ENCODE measurements around the gene C1orf35.
A peak's percentile ranks its signal among the peaks of the same experiment; 100 is the strongest.

Gene C1orf35

DNA sequence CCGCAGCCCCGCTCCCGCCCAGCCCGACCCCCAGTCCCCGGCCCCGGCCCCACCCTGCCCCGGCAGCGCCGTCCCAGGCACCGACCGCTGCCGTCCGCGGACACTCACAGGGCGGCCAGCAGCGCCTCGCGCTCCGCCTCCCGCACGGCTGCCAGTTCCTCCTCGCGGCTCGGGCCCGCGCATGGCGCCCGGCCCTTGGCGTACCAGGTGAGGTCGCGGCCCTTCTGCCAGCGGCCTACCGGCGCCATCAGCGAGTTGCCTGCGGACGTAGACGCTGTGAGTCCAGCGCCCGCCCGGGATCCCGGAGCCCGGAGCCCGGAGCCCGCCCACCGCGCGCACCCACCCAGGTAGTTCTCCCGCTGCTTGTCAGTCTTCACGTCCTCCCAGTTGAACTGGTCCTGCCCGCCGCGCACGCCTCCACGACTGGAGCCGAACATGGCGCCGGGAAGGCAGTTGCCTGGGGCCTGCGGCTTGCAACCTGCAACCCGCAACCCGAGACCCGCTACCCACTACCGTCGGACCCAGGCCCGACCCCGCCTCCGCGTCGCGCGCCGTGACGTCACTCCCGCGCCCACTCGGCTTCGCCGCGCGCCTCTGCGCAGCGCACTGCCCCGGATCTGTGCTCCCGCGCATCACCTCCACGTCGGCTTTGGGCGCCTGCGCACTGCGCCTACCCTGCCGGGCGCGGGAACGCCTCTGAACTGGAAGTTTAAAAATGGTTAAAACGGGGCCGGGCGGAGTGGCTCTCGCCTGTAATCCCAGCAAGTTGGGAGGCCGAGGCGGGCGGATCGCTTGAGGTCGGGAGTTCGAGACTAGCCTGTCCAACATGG, at the start of gene C1orf35:
Gene C1orf35, minus strand, starts transcription at position 535 of the 830 bp plus-strand sequence. Its CDS starts 98 bp downstream, at position 437.
- DNase-seq (ENCODE audit: low read depth, low spot score) = peak; percentile 88

DNA sequence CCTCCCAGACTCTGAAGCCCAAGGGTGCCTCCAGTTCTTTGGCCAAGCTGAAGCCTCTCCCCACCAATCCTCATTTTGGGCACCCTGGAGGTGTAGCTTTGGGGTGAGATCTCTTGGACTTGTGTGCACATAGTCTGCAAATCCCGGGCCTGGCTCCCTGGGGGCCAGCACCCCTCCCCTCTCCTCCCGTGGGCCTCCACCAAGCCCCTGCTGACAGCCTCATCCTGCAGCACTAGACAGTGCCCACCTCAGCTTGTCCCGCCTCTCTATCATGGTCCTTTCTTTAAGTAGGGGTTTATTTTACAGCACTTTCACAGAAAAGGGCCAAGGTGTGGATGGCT, 49.8 kb upstream of the C1orf35 start:
- DNase-seq (ENCODE audit: low read depth, low spot score) = no peak

DNA sequence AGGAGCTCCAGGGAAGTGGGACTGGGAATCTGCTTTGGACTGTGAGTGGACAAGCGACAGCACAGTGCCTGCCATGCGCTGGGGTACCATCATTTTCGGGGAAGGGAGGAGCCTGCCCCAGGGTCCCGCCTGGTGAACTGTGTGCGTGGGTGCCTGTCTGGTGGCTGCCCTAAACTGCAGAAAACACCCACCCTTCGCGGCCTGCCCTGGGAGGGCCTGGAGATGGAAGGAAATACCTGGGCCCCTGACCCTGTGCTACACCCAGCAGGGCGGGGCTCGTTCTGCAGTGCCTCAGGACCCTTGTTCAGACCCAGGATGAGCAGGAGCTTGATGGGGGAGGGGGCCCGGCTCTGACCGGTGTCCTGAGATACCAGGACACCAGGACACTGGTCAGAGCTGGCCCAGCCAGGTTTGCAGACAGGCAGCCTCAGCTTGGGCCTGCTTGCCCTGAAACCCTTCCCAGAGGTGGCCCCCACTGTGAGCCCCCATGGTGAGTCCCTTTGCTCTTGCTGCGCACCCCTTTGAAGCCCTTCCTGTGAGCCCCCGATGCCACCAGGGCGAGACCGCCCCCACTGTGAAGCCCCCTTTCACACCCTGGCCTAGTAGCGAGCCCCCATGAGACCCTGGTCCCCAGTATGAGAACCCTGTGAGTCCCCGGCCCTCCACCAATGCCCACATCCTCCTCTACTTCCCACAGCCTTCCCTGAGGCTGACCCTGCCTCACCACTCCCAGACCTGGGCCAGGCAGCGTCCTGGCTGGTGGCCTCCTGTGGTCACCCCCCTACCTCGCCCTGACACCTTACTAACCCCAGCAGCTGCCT, 49.2 kb upstream of the C1orf35 start:
- DNase-seq (ENCODE audit: low read depth, low spot score) = no peak

DNA sequence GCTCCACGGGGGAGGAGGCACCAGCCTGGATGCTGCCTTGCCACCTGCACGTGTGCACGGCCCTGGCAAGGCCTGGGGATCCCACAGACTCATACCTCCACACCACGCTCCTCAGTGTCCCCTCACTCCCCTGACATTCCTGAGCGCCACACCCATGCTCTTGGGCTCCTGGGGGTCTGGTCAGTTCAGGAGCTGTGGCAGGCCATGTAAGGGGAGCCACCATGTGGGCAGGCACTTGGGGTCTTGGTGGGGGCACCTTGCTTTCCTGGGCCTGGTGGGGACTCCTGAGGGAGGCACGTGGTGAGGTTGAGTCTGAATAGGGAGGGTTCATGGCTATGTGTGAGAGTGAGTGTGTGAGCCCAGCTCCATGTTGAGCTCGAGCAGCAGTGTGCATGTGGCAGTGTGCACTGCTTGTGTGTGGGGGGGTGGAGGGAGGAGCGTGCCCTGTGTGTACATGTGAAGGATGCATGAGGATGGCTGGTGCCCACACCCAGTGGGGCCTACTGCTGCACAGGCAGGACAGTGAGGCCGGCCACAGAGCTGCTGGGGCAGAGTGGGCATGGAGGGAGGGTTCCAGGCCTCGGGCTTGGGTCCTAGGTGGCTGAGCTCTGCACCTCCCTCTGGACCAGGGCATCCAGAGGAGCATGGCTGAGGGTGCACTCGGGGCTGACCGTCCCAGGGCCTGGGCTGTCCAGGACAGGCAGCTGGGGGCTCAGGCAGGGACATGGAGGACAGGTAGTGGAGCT, 48.2 kb upstream of the C1orf35 start:
- DNase-seq (ENCODE audit: low read depth, low spot score) = no peak

DNA sequence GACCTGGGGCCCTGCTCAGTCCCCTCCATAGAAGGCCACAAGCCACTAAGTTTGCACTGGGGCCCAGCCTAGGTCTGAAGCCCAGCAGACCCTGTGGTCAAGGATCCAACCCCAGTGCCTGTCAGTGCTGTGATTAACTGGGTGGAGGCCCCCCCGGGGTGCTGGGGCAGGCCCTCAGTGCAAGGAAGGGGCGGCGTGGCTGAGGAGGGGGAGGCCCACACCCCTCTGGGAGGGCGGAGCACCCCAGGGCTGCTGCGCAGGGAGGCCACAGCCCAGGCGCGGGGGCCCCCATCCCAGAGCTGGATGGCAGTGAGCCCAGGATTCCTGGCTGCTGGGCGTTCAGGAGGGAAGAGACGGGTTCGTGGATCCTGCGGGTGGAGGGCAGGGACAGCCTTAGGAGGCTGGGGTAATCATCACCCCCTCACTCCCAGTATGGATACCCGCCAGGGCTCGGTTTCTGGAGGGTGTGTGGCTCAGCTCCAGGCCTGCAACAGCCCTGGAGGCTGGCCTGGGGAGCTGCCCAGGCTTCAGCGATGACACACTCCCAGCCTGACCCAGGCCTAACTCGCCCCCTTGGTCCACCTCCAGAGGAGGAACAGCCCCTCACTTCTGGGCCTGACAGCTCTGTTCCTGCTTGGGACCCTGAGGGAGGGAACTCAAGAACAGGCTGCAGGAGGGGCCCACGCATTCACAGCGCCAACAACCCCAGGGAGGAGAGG, 47.5 kb upstream of the C1orf35 start:
- no peak for DNase-seq (ENCODE audit: low read depth, low spot score)

DNA sequence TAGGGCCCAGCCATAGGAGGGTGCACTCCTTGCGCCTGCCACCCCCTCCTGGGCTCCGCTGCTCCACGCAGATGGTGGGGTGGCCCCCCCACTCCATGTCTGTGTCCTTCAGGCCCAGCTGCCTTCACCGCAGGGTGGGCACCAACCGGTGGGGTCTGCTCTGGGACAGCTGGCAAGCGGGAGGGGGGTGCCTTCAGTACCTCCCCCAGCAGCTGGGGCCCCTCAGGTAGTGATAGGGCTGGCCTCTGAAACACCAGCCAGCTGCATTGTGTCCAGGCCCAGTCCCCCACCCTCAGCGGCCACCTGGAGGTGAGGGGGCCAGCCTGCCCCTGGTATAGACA, 47.0 kb upstream of the C1orf35 start:
- no peak for DNase-seq (ENCODE audit: low read depth, low spot score)

DNA sequence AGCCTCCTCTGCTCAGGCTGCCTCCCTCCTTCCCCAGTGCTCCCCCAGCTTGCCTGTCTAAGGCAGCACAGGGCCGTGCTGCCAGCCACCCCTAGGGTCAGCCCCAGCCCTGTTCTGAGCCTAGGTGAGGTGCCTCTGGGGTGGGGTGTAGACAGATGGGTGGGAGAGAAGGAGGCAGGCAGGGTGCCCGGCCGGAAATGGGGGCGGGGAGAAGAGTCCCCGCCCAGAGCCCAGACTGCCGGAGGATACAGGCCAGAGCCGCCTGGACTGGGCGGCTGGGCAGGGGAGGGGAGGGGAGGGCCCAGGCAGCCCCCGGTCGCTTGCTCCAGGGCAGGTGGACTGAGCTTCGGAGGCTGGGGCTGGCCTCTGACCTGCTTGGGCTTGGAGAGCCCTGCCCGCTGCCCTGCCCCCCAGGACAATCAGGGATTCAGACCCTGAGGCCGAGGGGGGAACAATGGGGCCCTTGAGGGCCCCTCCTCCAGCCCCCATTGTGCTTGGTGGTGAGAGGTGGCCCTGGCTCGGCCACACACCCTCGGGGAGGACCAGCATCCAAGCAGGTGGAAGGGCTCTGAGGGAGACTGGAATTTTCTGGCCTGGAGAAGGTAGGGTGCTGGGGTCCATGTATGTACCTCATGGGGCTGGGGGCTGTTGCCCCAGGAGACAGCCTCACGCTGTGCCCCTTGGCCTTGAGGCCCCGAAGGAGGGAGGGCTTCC, 46.4 kb upstream of the C1orf35 start, which contains the start of gene GJC2:
Gene GJC2, plus strand, starts transcription at position 525 of the 714 bp plus-strand sequence. CDS start 7,829 bp downstream, outside the sequence.
- no peak for DNase-seq (ENCODE audit: low read depth, low spot score)

DNA sequence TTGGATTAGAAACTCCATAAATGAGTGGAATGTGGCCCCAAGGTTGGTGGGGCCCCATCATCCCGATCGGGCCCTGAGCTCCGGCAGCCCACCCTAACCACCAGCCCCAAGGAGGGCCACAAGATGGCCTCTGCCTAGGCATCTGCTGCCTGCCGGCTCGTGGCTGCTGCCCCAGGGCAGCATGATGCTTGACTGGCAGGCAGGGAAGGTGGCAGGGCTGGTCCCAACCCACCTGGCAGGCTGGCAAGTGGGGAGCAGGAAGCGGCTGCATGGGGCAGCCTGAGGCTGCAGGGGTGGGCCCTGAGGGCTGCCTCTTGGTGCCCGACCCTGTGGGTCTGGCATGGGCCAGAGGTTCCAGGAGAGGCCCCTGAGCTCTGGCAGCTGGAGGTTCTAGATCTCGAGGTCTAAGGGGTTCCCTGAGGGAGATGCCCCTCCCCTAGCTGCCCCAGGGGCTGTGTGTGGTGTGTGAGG, 45.8 kb upstream of the C1orf35 start:
- no peak for DNase-seq (ENCODE audit: low read depth, low spot score)

DNA sequence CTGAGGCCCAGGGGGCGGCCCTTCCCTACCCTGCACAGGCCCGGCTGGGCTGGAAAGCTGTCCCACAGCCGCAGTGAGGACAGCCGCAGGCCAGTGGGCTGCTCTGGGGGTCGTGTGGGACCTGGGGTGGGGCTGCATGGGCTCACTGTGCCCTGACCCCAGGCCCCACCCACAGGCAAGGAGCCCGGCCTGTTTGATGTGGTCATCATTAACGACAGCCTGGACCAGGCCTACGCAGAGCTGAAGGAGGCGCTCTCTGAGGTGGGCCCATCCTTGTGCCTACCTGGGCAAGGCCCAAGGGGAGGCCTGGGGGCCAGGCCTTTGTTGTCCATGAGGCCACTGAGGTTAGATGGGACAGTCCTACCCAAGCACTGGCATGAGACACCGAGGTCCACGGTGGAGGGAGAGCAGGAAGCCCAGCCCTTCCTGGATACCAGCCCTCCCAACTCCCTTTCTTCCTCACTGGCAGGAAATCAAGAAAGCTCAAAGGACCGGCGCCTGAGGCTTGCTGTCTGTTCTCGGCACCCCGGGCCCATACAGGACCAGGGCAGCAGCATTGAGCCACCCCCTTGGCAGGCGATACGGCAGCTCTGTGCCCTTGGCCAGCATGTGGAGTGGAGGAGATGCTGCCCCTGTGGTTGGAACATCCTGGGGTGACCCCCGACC, 45.2 kb upstream of the C1orf35 start:
- no peak for DNase-seq (ENCODE audit: low read depth, low spot score)

DNA sequence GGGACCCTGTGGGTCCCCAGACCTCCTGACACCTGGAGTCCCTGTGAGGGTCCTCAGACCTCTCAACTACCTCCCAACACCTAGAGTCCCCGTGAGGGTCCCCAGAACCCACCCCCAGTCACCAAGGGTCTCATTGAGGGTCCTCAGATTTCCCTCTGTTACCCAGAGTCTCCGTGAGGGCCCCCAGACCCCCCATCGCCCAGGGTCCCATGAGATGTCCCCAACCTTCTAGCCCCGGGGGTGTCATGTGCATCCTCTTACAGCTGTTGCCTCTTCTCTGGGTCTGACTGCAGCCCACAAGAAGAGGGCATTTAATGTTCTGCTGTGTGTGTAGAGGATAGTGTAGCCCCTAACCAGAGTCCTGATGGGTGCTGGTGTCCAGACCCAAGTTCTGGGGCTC, 44.6 kb upstream of the C1orf35 start:
- DNase-seq (ENCODE audit: low read depth, low spot score) = no peak

DNA sequence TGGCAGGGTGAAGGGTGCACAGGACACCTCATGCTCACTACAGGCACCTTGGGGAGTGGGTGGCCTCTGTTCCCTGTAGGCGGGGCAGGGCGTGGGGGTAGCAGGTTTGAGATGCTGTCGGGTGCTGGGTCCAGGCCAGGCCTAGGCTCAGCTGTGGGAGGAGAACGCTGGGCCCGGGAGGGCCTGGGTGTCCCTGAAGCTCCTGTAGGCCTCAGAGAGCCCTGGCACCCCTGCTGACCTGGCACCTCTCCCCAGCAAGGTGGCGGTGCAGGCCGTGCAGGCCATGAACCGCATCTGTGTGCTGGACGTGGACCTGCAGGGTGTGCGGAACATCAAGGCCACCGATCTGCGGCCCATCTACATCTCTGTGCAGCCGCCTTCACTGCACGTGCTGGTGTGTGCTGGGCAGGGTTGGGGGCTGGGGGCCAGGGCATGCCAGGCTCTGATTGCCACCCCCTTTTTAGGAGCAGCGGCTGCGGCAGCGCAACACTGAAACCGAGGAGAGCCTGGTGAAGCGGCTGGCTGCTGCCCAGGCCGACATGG, 44.1 kb upstream of the C1orf35 start:
- no peak for DNase-seq (ENCODE audit: low read depth, low spot score)

DNA sequence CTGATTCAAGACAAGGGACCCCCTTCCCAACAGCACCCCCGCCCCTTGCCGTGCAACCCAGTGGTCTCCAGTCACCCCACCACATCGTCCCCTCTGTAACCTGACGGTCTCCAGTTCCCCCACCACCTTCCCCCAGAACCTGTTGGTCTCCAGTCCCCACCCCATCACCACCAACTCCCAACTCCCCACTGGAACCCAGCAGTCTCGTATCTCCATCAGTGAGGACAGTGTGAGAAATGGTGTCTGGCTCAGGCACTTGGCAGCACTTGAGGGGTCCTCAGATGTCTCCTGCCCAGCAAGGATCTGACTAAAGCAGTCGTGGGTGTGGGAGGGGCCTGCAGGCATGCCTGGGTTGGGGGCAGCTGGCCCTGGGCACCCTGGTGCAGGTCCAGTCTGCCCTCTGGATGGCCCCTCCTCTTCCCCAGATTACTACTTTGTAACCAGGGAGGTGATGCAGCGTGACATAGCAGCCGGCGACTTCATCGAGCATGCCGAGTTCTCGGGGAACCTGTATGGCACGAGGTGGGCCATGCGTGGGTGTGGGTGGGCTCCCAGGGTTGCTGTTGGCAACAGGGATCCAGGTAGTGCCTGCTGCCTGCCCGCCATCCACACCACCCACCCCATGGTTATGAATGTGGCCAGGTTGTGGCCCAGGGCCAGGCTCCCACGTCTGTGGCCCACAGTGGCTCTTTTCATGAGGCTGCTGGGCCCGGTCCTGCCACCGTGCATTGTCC, 43.5 kb upstream of the C1orf35 start:
- no peak for DNase-seq (ENCODE audit: low read depth, low spot score)

DNA sequence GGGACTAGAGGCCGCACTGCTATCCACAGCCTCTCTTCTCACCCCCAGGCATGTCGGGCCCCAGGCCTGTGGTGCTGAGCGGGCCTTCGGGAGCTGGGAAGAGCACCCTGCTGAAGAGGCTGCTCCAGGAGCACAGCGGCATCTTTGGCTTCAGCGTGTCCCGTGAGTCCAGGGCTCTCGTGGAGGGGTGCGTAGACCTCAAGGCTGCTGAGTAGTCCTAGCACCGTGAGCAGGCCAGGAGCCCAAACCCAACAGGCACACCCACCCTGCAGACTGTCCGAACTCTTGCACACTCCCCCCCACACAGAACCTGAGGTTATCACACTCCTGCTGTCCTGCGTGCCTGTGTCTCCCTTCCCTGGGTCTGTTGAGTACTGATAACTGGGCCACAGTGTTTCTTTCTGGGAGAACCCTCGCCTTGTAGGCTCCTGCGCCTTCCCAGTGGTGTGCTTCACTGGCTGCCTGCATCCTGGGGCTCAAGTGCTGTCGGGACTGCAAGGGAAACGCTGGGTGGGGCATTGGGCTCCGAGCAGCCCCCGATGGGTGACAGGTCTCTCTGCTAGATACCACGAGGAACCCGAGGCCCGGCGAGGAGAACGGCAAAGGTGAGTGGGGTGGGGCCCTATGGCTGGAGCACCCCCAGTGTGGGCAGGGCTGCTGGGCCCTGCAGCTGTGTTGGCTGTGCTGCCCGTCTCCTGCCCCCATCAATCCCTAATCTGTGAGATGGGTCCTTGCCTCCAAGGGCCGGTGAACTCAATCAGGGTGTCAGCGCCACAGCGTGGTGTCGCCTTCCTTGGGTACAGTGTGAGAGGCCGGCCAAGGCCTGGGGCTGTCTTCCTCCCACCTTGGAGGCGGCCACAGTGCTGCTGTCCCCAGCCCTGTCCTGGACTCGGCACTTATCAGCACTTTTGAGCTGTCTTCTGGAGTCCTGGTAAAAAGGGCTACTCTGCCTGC, 42.6 kb upstream of the C1orf35 start:
- DNase-seq (ENCODE audit: low read depth, low spot score) = no peak

DNA sequence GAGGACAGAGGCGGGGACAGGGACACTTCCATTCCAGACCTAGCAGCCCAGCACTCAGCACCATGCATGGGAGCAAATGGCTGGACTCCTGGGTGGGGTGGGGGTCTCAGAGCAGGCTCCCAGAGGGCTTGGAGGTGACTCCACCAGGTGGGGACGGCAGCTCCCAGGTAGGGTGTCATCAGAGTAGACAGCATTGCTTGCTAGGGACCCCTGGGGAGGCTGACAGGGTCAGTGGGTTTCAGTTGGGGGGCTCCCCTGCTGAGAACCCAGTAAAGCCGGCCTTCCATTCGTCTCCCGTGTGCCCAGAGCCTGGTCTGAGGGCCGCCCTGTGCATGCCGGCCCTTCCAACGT, 41.8 kb upstream of the C1orf35 start:
- DNase-seq (ENCODE audit: low read depth, low spot score) = no peak

DNA sequence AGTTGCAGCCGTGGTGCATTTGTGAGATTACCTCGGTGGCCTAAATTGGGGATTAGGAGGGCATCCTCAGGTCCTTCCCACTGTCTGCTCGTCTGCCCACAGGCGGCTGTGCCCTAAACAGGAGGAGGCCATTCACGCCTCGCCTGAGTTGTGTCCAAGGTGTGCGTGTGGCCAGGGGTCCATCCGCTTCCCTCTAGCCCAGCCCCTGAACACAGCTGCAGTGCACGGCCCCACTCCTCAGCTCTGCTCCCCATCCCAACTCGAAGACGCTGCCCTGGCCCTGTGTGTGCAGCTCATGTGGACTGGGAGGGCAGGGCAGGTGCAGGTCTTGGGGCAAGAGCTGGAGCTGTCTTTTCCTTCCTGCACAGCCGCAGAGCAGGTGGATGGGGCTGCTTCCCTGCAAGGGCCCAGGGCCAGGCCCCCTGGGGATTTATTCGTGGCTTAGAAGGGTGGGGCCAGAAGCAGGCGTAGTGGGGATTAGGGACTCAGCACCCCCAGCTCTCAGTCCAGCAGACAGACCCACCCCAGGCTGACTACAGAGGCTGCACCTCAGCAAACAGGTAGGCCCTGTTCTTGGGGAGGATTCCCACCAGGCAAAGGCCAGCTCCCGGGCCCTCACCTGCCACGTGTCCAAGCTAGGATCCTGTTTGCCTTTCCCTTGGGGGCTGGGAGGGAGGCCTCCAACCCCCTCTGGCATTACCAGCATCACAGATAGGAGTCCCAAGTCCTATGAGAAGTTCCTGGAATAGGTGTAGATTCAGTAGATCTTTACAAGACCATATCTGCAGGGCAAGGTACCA, 41.3 kb upstream of the C1orf35 start:
- DNase-seq (ENCODE audit: low read depth, low spot score) = no peak

DNA sequence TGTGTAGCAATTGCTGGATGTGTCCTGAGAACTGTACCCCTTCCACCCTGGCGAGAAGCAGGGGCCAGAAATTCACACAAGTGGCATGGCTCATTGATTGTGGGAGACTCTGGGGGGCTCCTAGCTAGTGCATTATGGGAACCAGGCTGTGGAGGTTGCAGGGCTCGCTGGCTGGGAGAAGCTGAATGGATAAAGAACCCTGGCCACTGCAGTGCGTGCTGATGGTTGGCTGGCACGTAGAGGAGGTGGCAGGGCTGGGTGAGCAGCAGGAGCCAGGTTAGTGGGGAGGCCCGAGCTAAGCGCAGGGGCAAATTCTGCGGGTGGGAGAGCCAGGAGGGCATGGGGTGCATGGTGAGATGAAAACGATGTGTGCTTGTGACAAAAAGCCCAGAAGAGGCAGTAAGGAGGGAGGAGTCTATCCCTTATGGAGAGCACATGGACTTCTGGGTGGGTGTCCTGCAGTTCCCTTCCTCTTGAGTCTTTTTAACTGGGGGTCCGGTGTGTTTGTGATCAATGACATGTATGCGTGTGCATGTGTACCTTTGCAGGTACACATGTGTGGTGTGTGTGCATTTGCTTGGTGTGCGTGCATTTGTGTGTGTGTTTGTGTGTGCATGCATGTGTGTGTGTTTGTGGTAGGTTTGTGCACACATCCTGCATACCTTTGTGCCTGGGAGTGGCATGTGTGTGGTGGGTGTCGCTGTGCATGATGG, 40.5 kb upstream of the C1orf35 start:
- no peak for DNase-seq (ENCODE audit: low read depth, low spot score)

DNA sequence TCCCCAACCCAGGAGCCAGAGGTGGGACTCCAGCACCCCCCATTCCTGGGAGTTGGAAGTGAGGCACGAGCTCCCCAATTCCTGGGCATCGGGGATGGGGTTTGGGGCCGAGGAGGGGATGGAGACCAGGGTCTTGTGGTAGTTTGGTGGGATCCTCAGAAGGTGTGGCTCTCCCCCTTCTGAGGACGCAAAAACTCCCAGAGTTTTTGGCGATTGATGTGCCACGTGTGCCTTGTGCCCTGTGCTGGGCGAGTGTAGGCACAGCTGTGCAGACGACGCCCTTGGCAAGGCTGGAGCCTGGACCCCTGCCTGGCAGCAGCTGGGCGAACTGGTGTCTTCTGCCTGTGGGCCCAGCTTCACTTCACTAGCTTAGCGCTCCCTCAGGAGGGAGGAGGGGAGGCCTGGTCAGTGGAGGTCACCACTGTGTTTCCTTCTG, 39.6 kb upstream of the C1orf35 start:
- no peak for DNase-seq (ENCODE audit: low read depth, low spot score)

Measured in activated naive CD8-positive, alpha-beta T cell treated with anti-CD3 and anti-CD28 coated beads, Interleukin-2, amount 50 U/mL, for 16 hours (primary cell).